HG02588 (cell line): ENCODE data around the gene DDRGK1.

ENCODE experiments used
- ATAC-seq: cut with Tn5 transposase; IDR thresholded peaks from one replicate; pipeline ENCODE4 v1.9.1; 2021; ENCODE audit warnings: mild to moderate bottlenecking, moderate library complexity; ENCODE audit not compliant: unreplicated experiment

Gene DDRGK1

DNA sequence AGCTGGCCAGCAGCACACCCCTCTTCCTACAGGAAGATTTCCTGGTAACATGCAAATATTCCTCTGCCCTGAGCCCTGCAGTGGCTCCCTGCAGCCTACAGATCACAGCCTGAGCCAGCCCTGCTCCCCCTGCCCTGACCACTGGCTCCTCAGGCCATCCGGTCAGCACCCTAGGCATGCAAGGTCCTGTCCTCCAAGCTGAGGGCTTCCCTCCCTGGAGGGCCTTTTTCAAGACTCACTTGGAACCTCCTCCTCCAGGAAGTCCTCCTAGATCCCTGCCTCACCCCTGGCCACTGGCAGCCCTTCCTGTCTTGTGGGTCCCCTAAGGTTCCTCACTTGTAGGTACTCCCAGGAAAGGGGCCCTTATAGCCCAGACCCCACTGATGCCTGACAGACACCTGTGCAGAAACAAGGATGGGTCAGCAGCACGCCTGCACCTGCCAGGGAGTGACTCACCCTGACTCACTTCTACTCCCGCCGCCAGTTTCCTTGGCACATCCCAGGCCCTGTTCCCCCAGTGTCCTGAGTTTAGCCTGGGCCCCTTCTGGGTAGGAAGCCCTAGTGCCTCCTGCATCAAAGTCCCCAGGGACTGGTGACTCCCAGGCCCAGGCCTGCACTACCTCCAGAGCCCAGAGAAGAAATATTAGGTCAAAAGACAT is 31.3 kb upstream of the DDRGK1 start:
- no peak for ATAC-seq

DNA sequence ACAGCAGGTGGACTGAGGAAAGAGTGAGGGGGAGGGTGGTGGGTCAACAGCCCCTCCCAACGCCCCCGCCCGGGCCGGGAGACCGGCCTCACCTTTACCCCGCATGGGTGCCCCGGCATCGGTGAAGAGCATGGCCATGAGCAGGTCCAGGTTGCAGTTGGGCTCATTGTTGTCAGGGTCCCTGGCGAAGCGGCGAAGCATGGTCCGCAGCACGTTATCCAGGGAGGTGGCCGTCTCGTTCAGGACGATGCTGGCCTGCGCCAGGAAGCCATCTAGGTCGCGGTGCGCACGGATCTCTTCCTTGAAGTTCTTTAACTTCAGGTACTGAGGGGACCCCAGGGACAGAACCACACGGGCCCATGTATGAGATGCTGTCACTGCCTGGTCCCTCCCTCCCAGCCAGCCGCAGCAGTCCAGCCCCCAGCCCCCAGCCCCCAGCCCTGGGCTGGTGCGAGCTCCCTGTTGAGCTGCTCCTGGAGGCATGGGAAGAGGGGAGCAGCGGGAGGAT is 29.6 kb upstream of the DDRGK1 start:
- ATAC-seq = no peak

DNA sequence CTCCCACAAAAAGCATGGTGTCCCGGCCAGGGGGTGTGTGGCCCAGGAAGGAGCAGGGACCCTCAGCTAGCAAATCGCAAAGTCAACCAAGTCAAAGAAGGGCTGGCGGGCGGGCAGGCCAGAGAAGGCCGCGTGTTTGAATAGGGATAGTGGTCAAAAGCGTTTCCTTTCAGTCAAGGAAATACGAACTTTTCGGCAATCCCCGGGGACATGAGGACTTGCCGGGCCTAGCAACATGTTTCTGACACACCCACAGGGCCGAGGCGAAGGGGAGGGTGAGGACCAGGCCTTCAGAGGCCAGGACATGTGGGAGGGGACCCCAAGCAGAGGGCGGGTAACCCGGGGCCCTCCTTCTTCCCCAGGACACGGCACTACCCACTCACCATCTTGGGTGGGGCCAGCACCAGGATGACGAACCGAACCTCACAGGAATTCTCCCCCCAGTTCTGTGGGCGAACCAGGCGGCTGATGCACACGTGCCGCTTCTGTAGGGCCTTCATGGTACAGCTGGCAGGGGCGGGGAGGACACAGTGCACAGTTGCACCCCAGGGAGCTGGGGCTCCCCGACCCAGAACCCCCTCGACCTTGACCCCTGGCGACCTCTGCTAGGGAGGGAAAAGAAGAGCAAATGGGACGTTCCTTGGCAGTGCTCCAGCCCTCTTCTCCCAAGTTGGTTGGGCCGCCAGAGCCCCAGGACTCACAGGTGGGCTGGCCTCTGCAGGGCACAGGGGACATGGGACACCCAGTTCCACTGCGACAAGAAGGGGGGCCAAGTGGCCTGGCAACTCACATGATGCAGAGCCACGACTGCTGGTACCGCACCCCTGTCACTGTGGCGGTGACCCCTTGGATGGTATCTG is 28.9 kb upstream of the DDRGK1 start:
- ATAC-seq = no peak

DNA sequence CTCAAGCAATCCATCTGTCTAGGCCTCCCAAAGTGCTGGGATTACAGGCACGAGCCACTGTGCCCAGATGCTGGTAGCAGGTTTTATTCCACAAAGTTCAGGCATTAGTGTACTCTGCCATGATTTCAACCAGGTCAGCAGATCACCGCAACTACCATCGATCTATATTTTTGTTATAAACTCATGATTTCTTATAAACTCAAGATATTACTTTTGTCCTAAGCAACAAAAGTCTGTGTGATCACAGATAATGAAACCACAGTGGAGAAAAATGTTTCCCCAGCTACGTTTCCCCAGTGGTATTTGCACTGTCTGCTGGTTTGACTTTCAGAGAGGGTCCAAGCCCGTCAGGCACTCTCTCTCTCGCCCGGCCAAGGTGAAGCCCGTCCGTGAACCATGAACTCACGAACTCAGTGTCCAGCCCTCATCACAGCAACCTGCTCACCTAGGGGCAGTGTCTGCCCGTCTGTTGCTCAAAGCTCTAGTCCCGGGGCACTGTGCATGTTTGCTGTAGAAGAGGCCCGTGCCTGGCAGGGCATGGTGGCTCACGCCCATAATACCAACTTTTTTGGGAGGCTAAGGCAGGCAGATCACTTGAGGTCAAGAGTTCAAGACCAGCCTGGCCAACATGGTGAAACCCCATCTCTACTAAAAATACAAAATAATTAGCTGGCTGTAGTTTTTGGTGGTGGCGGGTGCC is 27.6 kb upstream of the DDRGK1 start:
- ATAC-seq = no peak

DNA sequence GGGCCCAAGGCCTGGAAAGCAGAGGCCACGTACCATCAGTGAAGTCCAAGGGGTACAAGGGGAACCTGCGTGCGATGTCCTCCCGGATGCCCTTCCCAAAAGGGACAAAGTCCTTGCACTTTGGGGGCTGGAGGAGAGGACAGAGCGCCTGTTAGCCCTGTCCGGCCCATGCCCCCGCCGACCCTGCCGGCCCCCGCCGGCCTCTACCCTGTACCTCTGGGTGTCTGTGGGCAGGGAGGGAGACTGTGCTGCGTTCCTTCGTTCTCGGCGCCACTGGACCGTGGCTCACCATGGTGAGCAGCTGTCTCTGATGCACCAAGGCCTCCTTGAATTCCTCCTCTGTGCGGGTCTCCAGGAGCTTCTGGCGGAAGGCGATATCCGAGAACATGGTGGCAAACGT is 26.6 kb upstream of the DDRGK1 start:
- ATAC-seq = no peak

DNA sequence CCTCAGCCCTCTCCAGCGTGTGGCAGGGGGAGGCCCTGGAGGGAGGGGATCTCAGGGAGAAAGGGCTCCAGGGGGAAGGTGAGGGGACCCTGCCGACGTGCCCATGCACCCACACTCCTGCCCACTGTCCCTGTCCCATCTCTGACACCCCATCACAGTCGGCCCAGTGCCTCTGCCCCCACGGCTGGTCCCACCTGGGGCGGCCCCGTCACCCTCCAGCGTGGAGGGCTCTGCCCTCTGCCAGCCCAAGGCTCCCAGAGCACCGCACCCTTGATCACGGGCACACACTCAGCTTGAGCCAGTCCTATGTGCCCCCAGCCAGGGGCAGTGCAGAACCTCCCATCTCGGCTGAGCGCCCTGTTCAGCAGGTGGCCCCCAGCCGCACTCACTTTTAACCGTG is 25.3 kb upstream of the DDRGK1 start:
- ATAC-seq = no peak

DNA sequence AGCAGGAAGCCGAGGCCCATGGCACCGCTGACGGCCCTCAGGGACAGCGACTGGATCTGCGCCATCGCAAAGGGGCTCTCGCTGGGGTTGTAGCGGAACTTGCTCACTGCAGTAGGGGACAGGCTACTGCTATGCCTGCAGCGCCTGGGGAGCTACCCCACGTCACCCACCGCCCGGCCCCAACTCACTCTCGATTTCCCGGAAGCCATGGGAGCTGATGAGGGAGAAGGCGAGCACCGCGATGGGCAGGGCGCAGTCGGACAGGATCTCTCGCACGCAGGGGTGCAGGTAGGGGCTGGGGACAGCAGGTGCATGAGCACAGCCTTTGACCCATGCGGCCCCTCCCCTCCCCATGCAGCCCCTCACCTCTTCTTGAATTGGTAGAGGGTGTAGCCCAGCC is 24.7 kb upstream of the DDRGK1 start:
- ATAC-seq = no peak

DNA sequence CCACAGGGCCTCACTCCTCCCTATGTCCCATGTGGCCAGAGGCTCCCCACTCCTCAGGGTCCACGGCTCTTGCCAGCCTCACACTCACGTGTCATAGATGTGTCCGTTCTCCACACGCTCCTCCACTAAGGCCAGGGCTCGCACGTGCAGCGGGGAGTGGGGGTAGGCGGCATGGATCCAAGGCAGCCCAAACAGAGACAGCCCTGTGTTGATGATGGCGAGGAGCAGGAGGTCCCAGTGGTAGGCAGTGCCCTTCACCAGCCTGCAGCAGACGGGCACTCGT is 24.2 kb upstream of the DDRGK1 start:
- no peak for ATAC-seq

DNA sequence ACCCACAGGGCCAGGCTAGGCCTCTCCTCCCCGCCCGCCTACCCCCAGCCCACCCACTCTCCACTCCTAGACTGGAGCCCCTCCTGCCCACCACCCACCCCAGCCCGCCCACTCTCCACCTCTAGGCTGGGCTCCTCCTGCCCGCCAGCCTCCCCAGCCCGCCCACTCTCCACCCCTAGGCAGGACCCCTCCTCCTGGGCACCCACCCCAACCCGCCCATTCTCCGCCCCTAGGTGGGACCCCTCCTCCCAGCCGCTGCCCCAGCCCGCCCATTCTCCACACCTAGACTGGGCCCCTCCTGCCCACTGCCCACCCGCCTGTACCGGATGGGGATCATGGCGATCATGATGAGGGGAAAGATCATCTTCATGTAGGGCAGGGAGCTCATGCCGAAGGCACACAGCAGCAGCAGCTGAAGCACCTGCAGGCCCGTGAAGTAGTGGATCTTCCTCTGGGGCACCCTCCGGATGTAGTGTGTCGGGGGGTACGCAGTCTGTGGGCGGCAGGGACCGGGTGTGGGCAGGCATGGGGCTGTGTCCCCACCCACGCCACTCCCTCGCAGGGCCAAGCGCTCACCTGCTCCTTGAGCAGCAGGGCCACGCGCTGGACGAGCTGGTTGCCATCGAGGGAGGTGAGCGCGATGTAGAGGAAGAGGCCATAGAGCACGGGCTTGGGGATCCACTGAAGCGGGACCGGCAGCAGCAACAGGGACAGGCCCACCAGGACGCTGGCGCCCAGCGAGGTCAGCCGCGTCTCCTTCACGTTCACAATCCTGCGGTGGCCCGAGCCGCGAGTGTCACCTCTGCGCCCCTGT is 23.7 kb upstream of the DDRGK1 start:
- no peak for ATAC-seq

DNA sequence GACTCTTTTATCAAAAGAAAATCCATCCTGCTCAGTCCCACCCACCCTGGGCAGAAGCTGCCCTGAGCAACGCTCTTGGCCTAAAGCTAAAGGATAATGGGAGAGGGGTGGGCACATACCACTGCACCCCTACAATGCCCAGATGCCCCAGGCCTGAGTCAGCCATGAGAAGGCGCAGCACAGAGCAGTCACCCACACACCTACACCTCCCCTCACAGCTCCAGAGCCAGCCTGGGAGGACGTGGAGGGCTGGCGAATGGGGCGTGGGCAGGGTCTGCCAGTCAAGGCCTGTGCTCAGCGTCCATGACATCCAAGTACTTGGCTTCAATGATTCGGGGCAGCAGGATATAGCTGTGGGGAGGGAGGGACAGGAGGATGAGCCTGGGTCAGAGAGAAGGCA is 23.0 kb upstream of the DDRGK1 start:
- no peak for ATAC-seq

DNA sequence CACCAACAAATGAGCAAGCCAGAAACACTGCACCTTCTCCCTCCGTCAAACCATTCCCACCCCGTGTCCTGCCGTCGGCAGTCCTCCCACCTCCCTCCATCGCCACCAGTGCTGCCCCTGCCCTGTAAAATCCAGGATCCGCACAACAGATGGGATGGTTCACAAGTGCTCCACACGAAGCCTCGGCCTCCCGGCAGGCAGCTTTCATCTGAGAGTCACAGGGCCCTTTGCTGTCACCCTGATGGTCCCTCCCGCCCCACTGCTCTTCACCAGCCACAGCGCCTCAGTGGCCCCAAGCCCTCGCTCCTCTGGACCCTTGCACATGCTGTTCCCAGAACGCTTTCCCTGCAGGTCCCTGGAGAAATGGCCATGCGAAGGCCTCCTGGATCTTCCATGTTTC is 22.4 kb upstream of the DDRGK1 start:
- no peak for ATAC-seq

DNA sequence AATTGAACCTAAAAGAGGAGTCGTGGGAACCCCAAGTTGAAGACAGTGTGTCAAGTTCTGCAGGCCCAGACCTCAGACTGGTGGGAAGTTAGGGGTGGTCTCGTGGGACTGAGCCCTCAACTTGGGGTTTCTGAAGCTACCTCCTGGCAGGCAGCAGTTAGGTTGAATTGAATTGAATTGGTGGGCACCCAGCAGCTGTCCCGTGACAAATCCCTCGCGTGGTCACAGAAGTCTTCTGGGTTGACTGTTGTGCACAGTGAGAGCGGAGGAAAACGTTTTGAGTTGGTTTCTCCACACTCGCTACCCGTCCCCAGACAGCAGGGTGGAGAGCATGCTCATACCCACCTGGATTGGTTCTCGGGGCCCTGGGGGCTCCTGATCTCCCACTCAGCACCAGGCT is 21.6 kb upstream of the DDRGK1 start:
- no peak for ATAC-seq

DNA sequence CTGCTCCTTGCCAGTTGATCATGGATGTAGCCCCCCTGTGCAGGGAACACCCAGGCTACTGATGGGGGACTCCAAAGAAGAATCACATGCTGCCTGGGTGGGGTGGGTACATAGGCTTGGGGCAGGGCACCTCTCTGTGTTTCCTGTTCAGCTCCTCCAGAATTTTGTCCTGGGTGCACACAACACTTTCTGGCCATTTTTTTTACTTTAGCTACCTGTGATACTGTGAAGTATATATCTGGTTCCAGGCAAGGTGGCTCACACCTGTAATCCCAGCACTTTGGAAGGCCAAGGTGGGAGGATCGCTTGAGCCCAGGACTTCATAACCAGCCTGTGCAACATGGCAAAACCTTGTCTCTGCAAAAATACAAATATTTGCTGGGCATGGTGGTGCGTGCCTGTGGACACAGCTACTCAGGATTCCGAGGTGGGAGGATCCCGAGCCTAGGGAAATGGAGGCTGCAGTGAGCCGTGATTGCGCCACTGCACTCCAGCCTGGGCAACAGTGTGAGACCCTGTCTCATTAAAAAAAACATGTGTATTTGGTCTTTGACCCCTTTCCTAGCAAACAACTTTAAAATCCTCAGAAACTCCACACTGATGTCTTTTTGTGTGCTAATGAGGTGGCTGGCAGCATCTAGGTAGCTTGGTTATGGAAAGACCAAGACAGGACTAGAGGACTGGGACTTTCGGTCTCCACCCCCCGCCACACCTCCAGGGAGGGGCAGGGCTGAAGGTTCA is 20.4 kb upstream of the DDRGK1 start:
- no peak for ATAC-seq

DNA sequence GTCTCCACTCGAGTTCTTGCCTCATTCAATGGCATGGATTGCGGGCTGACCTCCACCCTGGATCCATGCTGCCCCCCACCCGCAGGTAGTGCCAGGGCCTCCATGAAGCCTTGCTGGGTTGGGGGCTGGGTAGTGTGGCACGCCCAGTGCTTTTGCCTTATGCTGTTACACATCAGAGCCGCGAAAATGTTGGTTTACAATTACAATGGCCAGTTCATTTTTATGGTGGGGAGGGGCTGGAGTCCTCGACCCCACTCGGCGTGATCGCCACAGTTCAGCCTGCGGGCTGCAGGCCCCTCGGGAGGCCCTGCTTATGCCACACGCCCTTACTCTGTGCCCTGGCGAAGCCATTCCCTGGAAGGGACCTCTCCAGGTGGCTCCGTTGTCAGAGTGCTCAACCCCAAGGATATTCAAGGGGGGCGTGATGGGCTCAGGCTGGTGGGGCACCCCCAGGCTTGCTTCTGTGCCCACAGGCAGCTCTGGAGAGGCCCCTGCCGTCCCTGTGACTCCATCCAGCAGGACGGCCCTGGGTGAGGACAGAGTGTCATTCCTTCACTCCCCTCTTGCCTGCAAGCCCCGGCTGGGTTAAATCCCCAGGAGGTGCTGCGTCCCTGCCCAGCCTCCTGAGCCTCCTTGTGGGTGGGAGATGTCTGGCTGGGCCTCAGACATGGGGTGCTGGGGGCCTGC is 19.7 kb upstream of the DDRGK1 start:
- ATAC-seq = no peak

DNA sequence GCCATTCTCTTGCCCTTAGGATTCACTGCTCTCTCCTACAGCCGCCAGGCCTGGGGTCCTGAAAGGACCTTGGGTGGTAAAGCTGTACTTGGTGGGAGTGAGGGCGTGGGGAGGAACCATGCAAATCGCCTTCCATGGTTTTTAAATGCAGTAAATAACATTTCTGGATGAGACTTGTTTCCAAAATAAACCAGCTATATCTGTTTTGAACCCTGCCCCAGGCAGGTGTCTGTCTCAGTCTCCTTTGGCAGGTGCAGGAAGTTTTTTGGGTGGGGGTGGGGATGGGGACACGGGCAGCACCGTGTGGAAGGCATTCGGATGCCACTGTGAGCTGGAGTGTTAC is 19.1 kb upstream of the DDRGK1 start:
- no peak for ATAC-seq

DNA sequence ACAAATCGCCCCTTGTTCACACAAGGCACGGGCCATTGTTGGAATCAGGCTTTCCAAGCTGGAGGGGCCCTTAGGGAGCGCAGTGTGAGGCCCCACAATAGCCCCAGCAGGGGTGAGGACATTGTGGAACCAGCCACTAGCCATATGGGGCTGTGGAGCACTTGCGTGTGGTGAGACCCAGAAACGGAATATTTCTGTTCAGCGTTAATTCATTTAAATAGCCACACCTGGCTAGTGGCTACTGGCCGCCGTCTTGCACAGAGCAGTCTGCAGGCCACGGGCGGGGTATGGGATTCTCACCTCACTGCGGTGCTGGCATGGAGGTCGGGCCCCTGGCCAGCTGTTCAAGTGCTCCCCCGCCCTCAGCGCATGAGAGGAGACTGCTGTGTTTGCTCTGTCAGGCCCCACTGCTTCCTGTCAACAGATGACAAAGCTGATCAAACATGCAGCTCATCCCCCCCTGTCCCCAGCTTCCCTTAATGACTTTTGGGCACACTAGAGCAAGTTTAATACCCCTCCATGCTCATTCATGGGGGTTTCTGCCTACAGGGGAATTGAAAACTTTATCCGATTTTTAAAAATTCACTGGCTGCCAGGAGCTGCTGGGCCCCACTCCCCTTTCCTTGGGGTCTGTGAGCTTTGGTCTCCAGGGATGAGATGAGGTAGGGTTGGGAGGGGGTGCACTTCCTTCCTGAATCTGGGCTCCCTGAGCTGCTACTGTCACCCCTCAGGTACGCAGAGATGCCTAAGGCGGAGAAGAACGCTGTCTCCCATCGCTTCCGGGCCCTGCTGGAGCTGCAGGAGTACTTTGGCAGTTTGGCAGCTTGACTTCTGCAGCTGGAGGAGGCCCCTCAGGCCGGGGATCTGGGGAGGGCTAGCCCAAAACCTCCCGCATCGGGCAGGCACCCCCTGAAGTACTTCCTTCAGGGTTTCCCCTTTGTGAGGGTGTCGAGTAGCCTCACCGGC is 18.4 kb upstream of the DDRGK1 start:
- no peak for ATAC-seq

DNA sequence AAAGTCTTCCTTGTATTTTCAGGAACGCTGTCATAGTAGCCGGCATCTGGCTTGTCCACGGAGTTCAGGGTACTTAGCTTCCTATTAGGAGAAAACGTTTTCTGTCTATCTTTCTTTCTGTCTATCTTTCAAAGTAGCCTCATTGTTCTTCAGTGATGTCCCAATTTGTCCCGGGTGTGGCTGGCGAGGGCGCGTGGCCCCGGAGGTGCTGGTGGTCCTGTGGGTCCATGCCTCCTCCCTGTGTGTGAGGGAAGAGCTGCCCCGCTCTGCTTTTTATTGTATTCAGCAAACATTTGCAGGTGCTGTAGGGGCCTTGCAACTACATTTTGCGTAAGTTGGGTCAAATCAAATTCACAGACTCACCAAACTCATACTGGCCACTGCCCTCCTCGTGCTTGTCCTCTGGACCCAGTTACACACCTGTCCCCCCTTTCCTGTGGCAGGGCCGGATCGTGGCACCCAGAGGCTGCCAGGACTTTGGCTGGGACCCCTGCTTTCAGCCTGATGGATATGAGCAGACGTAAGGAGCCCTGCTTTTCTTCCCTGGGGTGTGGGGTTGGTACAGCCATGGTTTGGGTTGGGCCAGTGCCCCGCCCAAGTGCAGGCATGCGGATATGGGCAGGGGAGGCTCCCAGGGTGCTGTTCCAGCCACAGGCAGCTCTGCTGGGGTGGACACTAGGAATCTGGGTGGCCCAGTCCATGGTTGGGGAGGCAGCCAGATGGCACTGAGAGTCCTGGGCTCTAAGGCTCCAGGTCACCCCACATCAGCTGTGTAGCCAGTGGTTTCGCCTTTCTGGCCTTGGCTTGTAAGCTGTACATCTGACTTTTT is 17.1 kb upstream of the DDRGK1 start:
- no peak for ATAC-seq
